Ovary (tissue), 9 donors: ENCODE measurements around the gene LIN28A. TPM values are rescaled to one million over a fixed set of nuclear protein-coding genes. Genes with fewer than 3 reads are reported as not detected.

Experiments
- DNase-seq, 5 donors: peaks; one replicate each; pipeline ENCODE4 v3.0.0-alpha.2; 2019 to 2020
- H3K27ac ChIP-seq, 2 donors: fragments of 200-600 bp; one replicate each; pipeline versions ENCODE4 v1.5.1 to v1.8.0; 2019 to 2022
- H3K27me3 ChIP-seq: fragments of 200-600 bp; one replicate; pipeline ENCODE4 v1.8.0; 2022
- H3K36me3 ChIP-seq: fragments of 200-600 bp; sonication (generic); one replicate; pipeline ENCODE4 v1.5.1; 2019
- H3K4me1 ChIP-seq: one replicate; pipeline ENCODE4 v1.8.1; 2013; ENCODE audit warnings: mild to moderate bottlenecking, moderate library complexity; ENCODE audit not compliant: insufficient read depth
- H3K4me3 ChIP-seq: fragments of 200-600 bp; sonication (generic); one replicate; pipeline ENCODE4 v1.5.1; 2017
- H3K9me3 ChIP-seq, 2 donors: fragments of 200-600 bp in 1 of 2; sonication (generic) in 1 of 2; one replicate each; pipeline versions ENCODE4 v1.5.1 to v1.8.1; 2013 to 2019; ENCODE audit warnings: mild to moderate bottlenecking in 1 of 2, moderate library complexity in 1 of 2
- EP300 ChIP-seq: sonication (generic); formaldehyde crosslinking; IDR thresholded peaks from one replicate; pipeline ENCODE4 v1.6.1; 2017; ENCODE audit warnings: antibody characterized with exemption
- POLR2A ChIP-seq: fragments of 450-650 bp; IDR thresholded peaks from one replicate; pipeline ENCODE4 v1.6.1; 2017; ENCODE audit warnings: antibody characterized with exemption, mild to moderate bottlenecking, moderate library complexity
- WGBS, 3 donors: extraction: QIAGEN DNeasy Blood & Tissue Kit in 1 of 3; methylation state at CpG; one replicate each; pipeline versions ENCODE4 v1.1.5 to v1.1.7; 2013 to 2017; 5-methylcytosine and 5-hydroxymethylcytosine counted together
- intact Hi-C, 4 donors: fragments of 100-400 bp; cut with DNase I; formaldehyde crosslinking; loops; one replicate each; pipeline versions ENCODE4 v1.11.0 to v1.15.1; 2022 to 2023
- polyA plus RNA-seq, 2 donors: library from polyadenylated mRNA; stranded (reverse); fragments of 200-250 nt in 1 of 2; fragments of 350-450 nt in 1 of 2; fragmentation: Illumina TruSeq in 1 of 2; extraction: RNeasy Lipid Tissue Mini Kit (QIAGEN cat#74804) in 1 of 2; gene quantifications; one replicate each; pipeline ENCODE4 v1.2.3, GENCODE V29; 2013 to 2014
- total RNA-seq, 7 donors: library from RNA; depleted of rRNA in 2 of 7; stranded (reverse); fragments of >200 nt in 2 of 7; fragmentation: NEBNext Ultra II Directional in 3 of 7; extraction: Animal tissue kit (Norgen Biotek cat#: 25700) in 3 of 7; gene quantifications; one replicate each; pipeline versions ENCODE4 v1.1.0 to v1.2.4, GENCODE V29; 2016 to 2023
- TF ChIP-seq, protein P1 (sequence below), 3 donors: fragments of 450-650 bp in 2 of 3; fragments of 200-600 bp in 1 of 3; IDR thresholded peaks; one replicate each; pipeline versions ENCODE4 v1.5.1 to v1.8.0; 2016 to 2022; ENCODE audit warnings: antibody characterized with exemption in 3 of 3, mild to moderate bottlenecking in 1 of 3
- donor health status: DM: no; HTN: no; CAD: no; lungs with moderate emphysema.
- donor health status: DM: no; HTN: no; CAD: no.
- donor health status: Bipolar disorder and iron deficiency.
- donor health status: DM: yes; HTN: yes; CAD: no.
- donor health status: DM: no; HTN: no; CAD: no.
- donor health status: DM: yes; HTN: yes; CAD: no.

Gene LIN28A
- total and polyA plus RNA-seq, 9 donors = 1.3 TPM; not detected in 8

DNA sequence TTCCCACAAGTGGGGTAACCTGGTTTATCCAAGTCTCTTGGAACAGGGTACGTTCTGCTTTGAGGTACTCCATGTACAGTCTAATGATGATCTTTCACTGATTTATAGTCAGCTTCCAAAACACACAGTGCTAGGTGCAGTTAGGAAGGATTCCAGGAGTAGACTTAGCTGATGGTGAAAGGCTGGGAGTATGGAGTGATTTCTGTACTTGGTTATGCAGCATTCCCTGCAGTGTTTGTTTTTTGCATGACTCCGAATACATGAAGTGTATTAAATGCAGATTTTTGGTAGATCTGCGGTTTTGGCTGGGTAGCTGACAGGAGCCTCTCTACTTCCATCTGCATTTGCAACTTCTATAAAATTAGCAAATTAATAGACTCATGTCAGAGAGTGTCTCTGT lies 65.4 kb downstream of the LIN28A start:
- H3K27ac ChIP-seq = no peak overlapping the region
- H3K9me3 ChIP-seq = no peaks in the 10 kb centered on the region
- DNase-seq = no peak
- no peak for TF ChIP-seq EP300
- no peak for TF ChIP-seq POLR2A
- TF ChIP-seq, protein P1, sequence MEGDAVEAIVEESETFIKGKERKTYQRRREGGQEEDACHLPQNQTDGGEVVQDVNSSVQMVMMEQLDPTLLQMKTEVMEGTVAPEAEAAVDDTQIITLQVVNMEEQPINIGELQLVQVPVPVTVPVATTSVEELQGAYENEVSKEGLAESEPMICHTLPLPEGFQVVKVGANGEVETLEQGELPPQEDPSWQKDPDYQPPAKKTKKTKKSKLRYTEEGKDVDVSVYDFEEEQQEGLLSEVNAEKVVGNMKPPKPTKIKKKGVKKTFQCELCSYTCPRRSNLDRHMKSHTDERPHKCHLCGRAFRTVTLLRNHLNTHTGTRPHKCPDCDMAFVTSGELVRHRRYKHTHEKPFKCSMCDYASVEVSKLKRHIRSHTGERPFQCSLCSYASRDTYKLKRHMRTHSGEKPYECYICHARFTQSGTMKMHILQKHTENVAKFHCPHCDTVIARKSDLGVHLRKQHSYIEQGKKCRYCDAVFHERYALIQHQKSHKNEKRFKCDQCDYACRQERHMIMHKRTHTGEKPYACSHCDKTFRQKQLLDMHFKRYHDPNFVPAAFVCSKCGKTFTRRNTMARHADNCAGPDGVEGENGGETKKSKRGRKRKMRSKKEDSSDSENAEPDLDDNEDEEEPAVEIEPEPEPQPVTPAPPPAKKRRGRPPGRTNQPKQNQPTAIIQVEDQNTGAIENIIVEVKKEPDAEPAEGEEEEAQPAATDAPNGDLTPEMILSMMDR (IDR thresholded peaks at IDR 0.05) = no peak
- intact Hi-C loops = no loop called here
- no peaks in the 10 kb centered on the region for H3K27me3 ChIP-seq
- 80 to 85% (median 81%) methylated on average over 3 of the region's 3 CpGs for WGBS, 3 donors
- H3K36me3 ChIP-seq = no peaks in the 10 kb centered on the region
- H3K4me3 ChIP-seq = no peak overlapping the region
- H3K4me1 ChIP-seq = peaks cover 7% of the 10 kb centered on the region

DNA sequence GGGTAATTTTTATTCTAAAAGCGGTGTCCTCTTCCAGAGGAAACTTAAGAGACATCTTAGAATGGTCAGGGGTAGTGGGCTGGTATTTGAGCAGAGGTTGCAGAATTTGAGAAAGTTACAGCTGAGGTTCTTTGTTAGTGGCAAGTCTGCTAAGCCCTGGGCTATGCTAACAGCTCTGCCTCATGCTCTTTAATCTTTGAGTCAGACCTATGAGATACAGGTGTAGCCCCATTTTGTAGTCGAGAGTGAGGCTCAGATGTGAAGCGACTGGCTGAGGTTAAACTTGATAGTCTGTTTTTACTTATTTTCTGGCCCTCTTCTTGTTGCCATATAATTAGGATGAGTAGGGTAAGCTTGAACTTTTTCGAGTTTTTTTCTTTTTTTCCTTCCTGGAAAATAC lies 66.3 kb downstream of the LIN28A start:
- TF ChIP-seq, protein P1 (IDR thresholded peaks at IDR 0.05) = no peak
- TF ChIP-seq EP300 (no peak), POLR2A (no peak)
- H3K9me3 ChIP-seq = no peaks in the 10 kb centered on the region
- H3K27me3 ChIP-seq = no peaks in the 10 kb centered on the region
- H3K36me3 ChIP-seq = no peaks in the 10 kb centered on the region
- intact Hi-C loops = no loop called here
- no peak for DNase-seq
- H3K27ac ChIP-seq = no peak overlapping the region
- 74 to 77% (median 76%) methylated on average over 4 of the region's 4 CpGs for WGBS, 3 donors
- peaks cover 2% of the 10 kb centered on the region for H3K4me1 ChIP-seq
- no peak overlapping the region for H3K4me3 ChIP-seq

DNA sequence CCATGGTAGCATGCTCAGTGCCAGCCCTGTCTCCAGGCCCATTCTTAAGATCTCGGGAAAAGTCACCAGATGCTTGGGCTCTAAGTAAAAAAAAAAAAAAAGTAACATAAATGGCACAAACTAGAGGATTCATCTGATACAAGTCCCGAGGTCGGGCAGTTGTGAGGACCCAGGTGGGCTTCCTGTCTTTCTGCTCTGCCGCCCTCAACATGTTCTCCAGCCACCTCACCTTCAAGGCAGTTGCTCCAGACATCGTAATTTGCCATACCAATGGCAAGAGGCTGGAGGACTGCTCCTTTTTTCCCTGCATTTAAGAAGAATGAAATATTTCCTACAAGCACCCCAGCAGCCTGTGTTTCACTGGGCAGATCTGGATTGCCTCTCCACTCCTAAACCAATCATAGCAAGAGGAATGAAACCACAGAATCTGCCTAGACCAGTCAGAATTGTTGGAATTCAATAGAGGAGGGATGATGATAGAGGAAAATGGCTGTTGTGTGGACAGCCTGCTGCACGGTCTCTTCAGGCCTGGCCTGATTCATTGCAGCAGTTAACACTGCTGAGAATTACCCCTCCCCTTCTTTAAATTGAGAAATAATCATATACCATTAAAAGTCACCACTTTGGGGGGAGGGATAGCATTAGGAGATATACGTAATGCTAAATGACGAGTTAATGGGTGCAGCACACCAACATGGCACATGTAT lies 67.0 kb downstream of the LIN28A start:
- Histone ChIP-seq H3K27ac (no peak overlapping the region), H3K4me3 (no peak overlapping the region), H3K9me3 (no peaks in the 10 kb centered on the region), H3K36me3 (no peaks in the 10 kb centered on the region), H3K4me1 (peaks cover 2% of the 10 kb centered on the region), H3K27me3 (no peaks in the 10 kb centered on the region)
- no peak for DNase-seq
- WGBS, 3 donors = 71 to 77% (median 75%) methylated on average over 8 of the region's 8 CpGs
- intact Hi-C loops = no loop called here
- TF ChIP-seq EP300 (no peak), POLR2A (no peak)
- TF ChIP-seq, protein P1 (IDR thresholded peaks at IDR 0.05) = no peak

DNA sequence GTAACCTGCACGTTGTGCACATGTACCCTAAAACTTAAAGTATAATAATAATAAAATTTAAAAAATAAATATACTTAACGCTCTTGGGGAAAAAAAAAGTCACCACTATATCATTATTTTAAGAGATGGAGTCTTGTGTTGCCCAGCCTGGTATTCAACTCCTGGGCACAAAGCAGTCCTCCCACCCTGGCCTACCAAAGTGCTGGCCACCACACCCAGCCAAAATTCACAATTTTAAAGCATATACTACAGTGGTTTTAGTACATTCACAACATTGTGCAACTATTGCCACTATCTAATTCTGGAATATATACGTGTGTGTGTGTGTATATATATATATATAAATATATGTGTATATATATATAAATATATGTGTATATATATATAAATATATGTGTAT lies 67.5 kb downstream of the LIN28A start:
- H3K4me3 ChIP-seq = no peak overlapping the region
- intact Hi-C loops = no loop called here
- peaks cover 2% of the 10 kb centered on the region for H3K4me1 ChIP-seq
- H3K27ac ChIP-seq = no peak overlapping the region
- H3K27me3 ChIP-seq = no peaks in the 10 kb centered on the region
- H3K9me3 ChIP-seq = no peaks in the 10 kb centered on the region
- TF ChIP-seq POLR2A (no peak), EP300 (no peak)
- TF ChIP-seq, protein P1 (IDR thresholded peaks at IDR 0.05) = no peak
- WGBS, 3 donors = 70 to 80% (median 72%) methylated on average over 3 of the region's 3 CpGs
- no peaks in the 10 kb centered on the region for H3K36me3 ChIP-seq
- no peak for DNase-seq
